Kidney (tissue), 14 donors: Measurements from ENCODE around the gene ZKSCAN1. TPM values are rescaled to one million over a fixed set of nuclear protein-coding genes. Genes with fewer than 3 reads are reported as not detected.

Experiments
- DNase-seq, 5 donors: peaks; one replicate each; pipeline ENCODE4 v3.0.0-alpha.2; 2013 to 2020
- FAIRE-seq: peaks from 2 replicates; lab custom pipeline; 2012; peaks lifted over from hg19 to GRCh38; lab: Jason Lieb, UNC
- H3K27ac ChIP-seq, 2 donors: one replicate each; pipeline ENCODE4 v1.7.0; 2013; ENCODE audit warnings: low read depth in 2 of 2, low read length in 2 of 2, inconsistent platforms in 1 of 2
- H3K27me3 ChIP-seq: one replicate; pipeline ENCODE4 v1.7.1; 2013; ENCODE audit warnings: low read length, inconsistent platforms; ENCODE audit not compliant: control insufficient read depth, insufficient read depth
- H3K36me3 ChIP-seq, 3 donors: one replicate each; pipeline versions ENCODE4 v1.7.0 to v1.7.1; 2013; ENCODE audit warnings: low read length in 3 of 3, control low read depth in 1 of 3, inconsistent platforms in 1 of 3; ENCODE audit not compliant: insufficient read depth in 3 of 3, control insufficient read depth in 2 of 3
- H3K4me1 ChIP-seq, 3 donors: one replicate each; pipeline versions ENCODE4 v1.7.0 to v1.7.1; 2013; ENCODE audit warnings: low read length in 3 of 3, inconsistent platforms in 1 of 3, low read depth in 1 of 3; ENCODE audit not compliant: control insufficient read depth in 2 of 3, insufficient read depth in 2 of 3
- H3K4me3 ChIP-seq, 3 donors: one replicate each; pipeline versions ENCODE4 v1.7.0 to v1.8.1; 2013; ENCODE audit warnings: low read length in 3 of 3, control low read depth in 1 of 3, inconsistent platforms in 1 of 3
- H3K9ac ChIP-seq, 3 donors: one replicate each; pipeline versions ENCODE4 v1.7.0 to v1.7.1; 2013; ENCODE audit warnings: low read length in 3 of 3, control low read depth in 1 of 3, inconsistent platforms in 1 of 3
- H3K9me3 ChIP-seq, 3 donors: one replicate each; pipeline versions ENCODE4 v1.7.0 to v1.7.1; 2013; ENCODE audit warnings: low read length in 3 of 3, control low read depth in 1 of 3, inconsistent platforms in 1 of 3; ENCODE audit not compliant: control insufficient read depth in 2 of 3, insufficient read depth in 1 of 3
- intact Hi-C: fragments of 100-400 bp; cut with DNase I; formaldehyde crosslinking; loops from one replicate; pipeline ENCODE4 v1.11.1; 2022
- polyA plus RNA-seq: library from polyadenylated mRNA; stranded (reverse); fragments of 350-450 nt; fragmentation: Illumina TruSeq; extraction: RNeasy Lipid Tissue Mini Kit (QIAGEN cat#74804); gene quantifications from one replicate; pipeline ENCODE4 v1.2.3, GENCODE V29; 2014; ENCODE audit warnings: low read depth, low replicate concordance; ENCODE audit not compliant: insufficient read depth
- total RNA-seq: library from RNA; stranded (reverse); fragmentation: NEBNext Ultra II Directional; extraction: Animal tissue kit (Norgen Biotek cat#: 25700); gene quantifications from one replicate; pipeline ENCODE4 v1.2.1, GENCODE V29; 2021
- TF ChIP-seq, protein P1 (sequence below): IDR thresholded peaks from 3 replicates; pipeline ENCODE4 v1.5.1; 2012; ENCODE audit warnings: mild to moderate bottlenecking, moderate library complexity, borderline replicate concordance; ENCODE audit not compliant: insufficient read depth; ENCODE audit errors: extremely low read depth
- donor health status: control.
- donor health status: control.
- donor health status: control.
- donor health status: control.
- donor health status: control.
- donor health status: DM: yes; HTN: yes; CAD: no.
- donor health status: Normal renal cell carcinoma (clear cell type).

The ZKSCAN1 gene
- total and polyA plus RNA-seq, 2 donors from 2014 or later: 7.7 to 76.6 TPM

DNA sequence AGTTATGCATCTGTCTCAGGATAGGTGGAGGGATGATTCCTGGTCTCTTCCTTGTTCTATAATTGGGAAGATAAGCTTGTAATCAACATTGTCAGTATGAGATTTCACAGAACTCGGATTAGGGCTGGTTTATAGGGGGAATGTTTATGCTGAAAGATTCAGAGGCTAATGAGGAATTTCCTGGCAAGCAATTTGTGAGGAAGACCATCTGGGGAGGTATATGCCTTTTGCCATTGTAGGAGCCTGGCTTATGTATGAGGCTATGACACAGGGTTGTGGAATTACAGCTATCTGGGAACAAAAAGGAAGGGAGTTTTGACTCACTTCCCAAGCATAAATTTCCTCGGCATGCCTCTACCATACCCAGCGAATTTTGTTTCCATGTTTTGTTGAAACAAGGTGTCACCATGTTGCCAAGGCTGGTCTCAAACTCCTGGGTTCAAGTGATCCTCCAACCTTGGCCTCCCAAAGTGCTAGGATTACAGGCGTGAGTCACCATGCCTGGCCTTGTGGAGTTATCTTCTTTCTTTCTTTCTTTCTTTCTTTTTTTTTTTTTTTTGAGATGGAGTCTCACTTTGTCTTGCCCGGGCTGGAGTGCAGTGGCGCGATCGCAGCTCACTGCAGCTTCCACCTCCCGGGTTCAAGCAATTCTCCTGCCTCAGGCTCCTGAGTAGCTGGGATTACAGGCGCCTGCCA is 71.8 kb downstream of the ZKSCAN1 start:
- no peak overlapping the region for H3K4me3 ChIP-seq
- H3K9ac ChIP-seq: no peak overlapping the region
- intact Hi-C loops: no loop called here
- FAIRE-seq (no peak), DNase-seq (peak in 2 of 5 donors; percentile 46 to 84)
- peaks cover 2 to 13% (median 9%) of the 10 kb centered on the region in 3 donors for H3K4me1 ChIP-seq
- H3K9me3 ChIP-seq: no peaks in the 10 kb centered on the region
- H3K27me3 ChIP-seq: no peaks in the 10 kb centered on the region
- H3K27ac ChIP-seq: no peak overlapping the region
- TF ChIP-seq, protein P1, sequence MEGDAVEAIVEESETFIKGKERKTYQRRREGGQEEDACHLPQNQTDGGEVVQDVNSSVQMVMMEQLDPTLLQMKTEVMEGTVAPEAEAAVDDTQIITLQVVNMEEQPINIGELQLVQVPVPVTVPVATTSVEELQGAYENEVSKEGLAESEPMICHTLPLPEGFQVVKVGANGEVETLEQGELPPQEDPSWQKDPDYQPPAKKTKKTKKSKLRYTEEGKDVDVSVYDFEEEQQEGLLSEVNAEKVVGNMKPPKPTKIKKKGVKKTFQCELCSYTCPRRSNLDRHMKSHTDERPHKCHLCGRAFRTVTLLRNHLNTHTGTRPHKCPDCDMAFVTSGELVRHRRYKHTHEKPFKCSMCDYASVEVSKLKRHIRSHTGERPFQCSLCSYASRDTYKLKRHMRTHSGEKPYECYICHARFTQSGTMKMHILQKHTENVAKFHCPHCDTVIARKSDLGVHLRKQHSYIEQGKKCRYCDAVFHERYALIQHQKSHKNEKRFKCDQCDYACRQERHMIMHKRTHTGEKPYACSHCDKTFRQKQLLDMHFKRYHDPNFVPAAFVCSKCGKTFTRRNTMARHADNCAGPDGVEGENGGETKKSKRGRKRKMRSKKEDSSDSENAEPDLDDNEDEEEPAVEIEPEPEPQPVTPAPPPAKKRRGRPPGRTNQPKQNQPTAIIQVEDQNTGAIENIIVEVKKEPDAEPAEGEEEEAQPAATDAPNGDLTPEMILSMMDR: no peak
- H3K36me3 ChIP-seq: peaks cover 6 to 19% (median 19%) of the 10 kb centered on the region in 3 donors

DNA sequence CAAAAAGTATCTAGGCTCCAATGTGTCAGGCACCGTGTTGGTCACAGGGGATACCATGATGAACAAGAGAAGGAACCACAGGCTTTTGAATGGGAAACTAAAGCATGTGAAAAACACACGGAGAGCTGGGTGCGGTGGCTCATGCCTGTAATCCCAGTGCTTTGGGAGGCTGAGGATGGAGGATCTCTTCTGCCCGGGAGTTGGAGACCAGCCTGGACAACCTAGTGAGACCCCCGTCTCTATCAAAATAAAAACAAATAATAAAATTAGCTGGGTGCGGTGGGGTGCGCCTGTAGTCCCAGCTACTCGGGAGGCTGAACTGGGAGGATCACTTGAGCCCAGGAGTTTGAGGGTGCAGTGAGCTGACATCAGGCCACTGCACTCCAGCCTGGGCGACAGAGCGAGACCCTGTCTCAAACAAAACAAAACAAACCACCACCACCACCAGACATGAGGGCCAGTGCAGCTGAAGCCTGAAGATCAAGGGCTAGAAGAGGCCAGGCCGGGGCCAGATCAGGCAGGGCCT is 72.8 kb downstream of the ZKSCAN1 start:
- no peaks in the 10 kb centered on the region for H3K27me3 ChIP-seq
- peak overlapping the region; percentile 88 to 92 for H3K27ac ChIP-seq
- intact Hi-C loops: no loop called here
- no peak for FAIRE-seq
- no peak for DNase-seq
- no peaks in the 10 kb centered on the region for H3K9me3 ChIP-seq
- peak overlapping the region; percentile 78 to 98 (median 81) for H3K4me3 ChIP-seq
- H3K9ac ChIP-seq: peak overlapping the region; percentile 12 to 86 (median 74)
- H3K4me1 ChIP-seq: peaks cover 0 to 7% (median 4%) of the 10 kb centered on the region in 3 donors
- H3K36me3 ChIP-seq: peaks cover 6 to 28% (median 28%) of the 10 kb centered on the region in 3 donors
- TF ChIP-seq, protein P1: no peak

DNA sequence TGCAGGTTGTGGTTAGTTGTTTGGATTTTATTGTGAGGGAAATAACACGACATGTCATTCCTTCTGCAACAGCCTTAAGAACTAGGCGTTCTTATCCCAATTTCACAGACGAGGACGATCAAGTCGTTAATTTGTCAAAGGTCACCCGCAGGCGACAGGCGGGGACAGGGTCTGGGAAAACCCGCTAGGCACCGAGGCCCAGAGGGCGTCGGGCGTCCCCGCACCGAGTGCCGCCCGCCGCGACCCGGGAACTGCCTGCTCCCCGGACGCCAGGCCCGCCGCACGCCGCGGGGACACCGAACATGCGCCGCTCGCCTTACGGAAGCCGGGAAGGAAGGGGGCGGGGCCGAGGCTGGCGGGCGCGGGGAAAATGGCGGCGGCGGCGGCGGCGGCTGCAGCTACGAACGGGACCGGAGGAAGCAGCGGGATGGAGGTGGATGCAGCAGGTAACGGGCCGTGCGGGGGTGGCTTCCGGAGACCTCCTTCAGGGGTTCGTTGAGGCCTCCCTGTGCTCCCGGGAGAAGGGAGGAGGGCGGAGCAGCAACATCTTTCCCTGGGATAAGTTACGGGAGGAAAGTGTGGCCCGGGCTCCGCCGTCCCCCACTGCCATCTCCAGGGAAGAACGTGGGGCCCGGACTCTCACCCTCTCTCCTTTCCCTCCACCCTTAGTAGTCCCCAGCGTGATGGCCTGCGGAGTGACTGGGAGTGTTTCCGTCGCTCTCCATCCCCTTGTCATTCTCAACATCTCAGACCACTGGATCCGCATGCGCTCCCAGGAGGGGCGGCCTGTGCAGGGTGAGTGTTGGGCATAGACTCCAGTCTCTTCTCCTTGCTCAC is 73.4 kb downstream of the ZKSCAN1 start, which contains the start of gene COPS6:
COPS6 (plus strand) TSS at position 349 of the 837 bp plus-strand sequence; CDS start at position 371, 22 bp downstream.
- Histone ChIP-seq H3K4me1 (peaks cover 0 to 7% (median 4%) of the 10 kb centered on the region in 3 donors), H3K9ac (peak within 1 kb of the TSS; percentile 69 to 86 (median 77)), H3K36me3 (peaks cover 6 to 31% (median 29%) of the 10 kb centered on the region in 3 donors), H3K27ac (peak within 1 kb of the TSS; percentile 88 to 92), H3K9me3 (no peaks in the 10 kb centered on the region), H3K4me3 (peak within 1 kb of the TSS; percentile 78 to 98 (median 81)), H3K27me3 (no peaks in the 10 kb centered on the region)
- intact Hi-C loops: no loop called here
- no peak for FAIRE-seq
- peak; percentile 82 to 94 (median 89) for DNase-seq
- TF ChIP-seq, protein P1: no peak
